Liver (tissue), 3 donors: ENCODE results near the gene EARS2.

ENCODE experiments used
- CTCF ChIP-seq: fragments of 150-350 bp; IDR thresholded peaks from 2 replicates; pipeline ENCODE4 v1.5.1; 2017; ENCODE audit warnings: improper control_type of control experiment, low read depth, low read length; ENCODE audit not compliant: missing input control
- JUND ChIP-seq, 2 donors: IDR thresholded peaks; 2 replicates each; pipeline ENCODE4 v1.6.1; 2016; ENCODE audit warnings: antibody characterized with exemption in 2 of 2
- YY1 ChIP-seq: IDR thresholded peaks from 2 replicates; pipeline ENCODE4 v1.6.1; 2016; ENCODE audit warnings: antibody characterized with exemption, mild to moderate bottlenecking
- ZBTB33 ChIP-seq: IDR thresholded peaks from 2 replicates; pipeline ENCODE4 v1.6.1; 2016; ENCODE audit warnings: antibody characterized with exemption
- TF ChIP-seq, protein P1 (sequence below): IDR thresholded peaks from 2 replicates; pipeline ENCODE4 v1.6.1; 2016; ENCODE audit warnings: antibody characterized with exemption
- donor health status: healthy.
- donor health status: healthy.

DNA sequence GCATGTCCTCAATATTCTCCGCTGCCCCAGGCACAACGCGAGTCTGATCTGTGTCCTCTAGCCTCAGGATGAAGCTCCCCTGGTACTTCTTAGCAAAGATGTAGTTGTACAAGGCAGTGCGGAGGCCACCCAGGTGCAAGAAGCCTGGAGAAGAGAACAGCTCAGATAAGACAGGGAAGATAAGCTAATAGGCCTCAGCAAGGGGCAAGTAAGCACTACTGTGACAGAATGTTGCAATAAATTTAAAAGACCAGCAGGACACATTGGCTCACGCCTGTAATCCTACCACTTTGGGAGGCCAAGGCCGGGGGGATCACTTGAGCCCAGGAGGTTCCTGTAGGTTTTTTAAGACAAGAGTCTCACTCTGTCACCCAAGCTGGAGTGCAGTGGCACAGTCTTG, 5.0 kb downstream of the EARS2 start:
- TF ChIP-seq CTCF (no peak), JUND (IDR thresholded peaks at IDR 0.05) (no peak), ZBTB33 (no peak), YY1 (no peak)
- TF ChIP-seq, protein P1, sequence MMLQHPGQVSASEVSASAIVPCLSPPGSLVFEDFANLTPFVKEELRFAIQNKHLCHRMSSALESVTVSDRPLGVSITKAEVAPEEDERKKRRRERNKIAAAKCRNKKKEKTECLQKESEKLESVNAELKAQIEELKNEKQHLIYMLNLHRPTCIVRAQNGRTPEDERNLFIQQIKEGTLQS = no peak
